GM19240 (cell line): Measurements from ENCODE around the gene DALRD3.

Source experiments
- DNase-seq: peaks from one replicate; pipeline ENCODE4 v3.0.0; 2011; ENCODE audit warnings: low spot score; ENCODE audit not compliant: insufficient read length

Gene DALRD3

GRCh38 chr3:49005998-49006397 lies 12.4 kb downstream of the DALRD3 start:
- no peak for DNase-seq

- DNase-seq: no peak
Observed at GRCh38 chr3:49005303-49005680, 13.1 kb downstream of the DALRD3 start.

- DNase-seq: no peak
Observed at GRCh38 chr3:49004352-49005302, 13.8 kb downstream of the DALRD3 start.

GRCh38 chr3:49001155-49001554 lies 17.2 kb downstream of the DALRD3 start:
- no peak for DNase-seq

- no peak for DNase-seq
Observed at GRCh38 chr3:48999085-48999858, 19.1 kb downstream of the DALRD3 start.

GRCh38 chr3:48997714-48998637 lies 20.4 kb downstream of the DALRD3 start:
- no peak for DNase-seq

GRCh38 chr3:48997102-48997635 lies 21.2 kb downstream of the DALRD3 start:
- no peak for DNase-seq

GRCh38 chr3:48996640-48997039 lies 21.7 kb downstream of the DALRD3 start:
- DNase-seq: no peak

GRCh38 chr3:48993834-48994233 lies 24.5 kb downstream of the DALRD3 start:
- no peak for DNase-seq

- DNase-seq: no peak
Observed at GRCh38 chr3:48991851-48992545, 26.4 kb downstream of the DALRD3 start.

- DNase-seq: no peak
Observed at GRCh38 chr3:48990636-48991469, 27.5 kb downstream of the DALRD3 start.

GRCh38 chr3:48989796-48990635 lies 28.4 kb downstream of the DALRD3 start, which contains the start of gene P4HTM:
Gene P4HTM, plus strand, starts transcription at chr3:48990241. Its CDS starts 16 bp downstream, at chr3:48990257.
- no peak for DNase-seq

GRCh38 chr3:48989126-48989795 lies 29.1 kb downstream of the DALRD3 start:
- DNase-seq: no peak

GRCh38 chr3:48985831-48986376 lies 32.5 kb downstream of the DALRD3 start:
- no peak for DNase-seq

GRCh38 chr3:48984663-48985062 lies 33.7 kb downstream of the DALRD3 start:
- no peak for DNase-seq

- no peak for DNase-seq
Observed at GRCh38 chr3:48983096-48983495, 35.3 kb downstream of the DALRD3 start.

GRCh38 chr3:48982686-48983085 lies 35.7 kb downstream of the DALRD3 start:
- DNase-seq: no peak

GRCh38 chr3:48982016-48982415 lies 36.4 kb downstream of the DALRD3 start:
- DNase-seq: no peak
